NCI-H69 (cell line): ENCODE data around the gene CENPX.

Experiments
- DNase-seq: peaks from one replicate; lab custom pipeline; 2025; lab: John Stamatoyannopoulos, UW

The CENPX gene

DNA sequence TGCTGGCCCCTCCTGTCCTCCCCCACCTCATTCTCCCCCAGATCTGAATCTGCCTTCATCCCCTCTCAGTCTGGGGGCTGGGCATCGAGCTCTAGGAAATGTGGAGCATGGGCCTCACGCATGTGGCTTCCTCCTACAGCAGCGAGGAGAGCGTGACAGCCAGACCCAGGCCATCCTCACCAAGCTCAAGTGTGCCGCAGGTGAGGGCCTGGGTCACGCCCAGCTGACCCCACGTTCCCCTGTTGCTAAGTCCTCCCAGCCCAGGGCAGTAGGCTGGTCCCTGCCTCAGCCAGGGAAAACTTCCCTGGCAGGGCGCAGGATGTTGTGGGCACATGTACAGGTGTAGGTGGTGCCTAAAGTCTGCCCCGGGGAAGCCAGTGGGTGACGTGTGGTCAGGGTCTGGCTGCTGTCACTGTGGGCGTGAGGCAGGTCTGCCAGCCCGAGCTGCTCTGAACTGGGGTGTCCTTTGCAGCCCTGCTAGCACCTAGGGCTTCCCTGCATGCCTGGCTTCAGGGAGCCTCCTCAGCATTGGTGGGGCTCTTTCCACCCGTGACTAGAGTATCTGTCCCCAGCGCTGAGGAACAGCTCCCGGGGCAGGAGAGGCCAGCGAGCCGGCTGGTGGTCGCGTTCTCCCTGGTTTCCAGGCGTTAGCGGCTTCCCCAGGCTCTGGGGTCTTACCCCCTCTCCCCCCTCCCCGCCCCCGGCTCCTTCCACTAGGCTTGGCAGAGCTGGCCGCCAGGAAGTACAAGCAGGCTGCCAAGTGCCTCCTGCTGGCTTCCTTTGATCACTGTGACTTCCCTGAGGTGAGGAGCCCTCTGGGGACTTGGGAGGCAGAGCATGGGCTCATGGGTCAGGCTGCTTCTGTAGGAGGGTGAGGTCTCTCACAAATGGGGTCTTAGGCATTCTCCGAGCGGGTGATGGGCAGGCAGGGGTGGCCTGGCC, 32.6 kb upstream of the CENPX start:
- peak; percentile 55 for DNase-seq

DNA sequence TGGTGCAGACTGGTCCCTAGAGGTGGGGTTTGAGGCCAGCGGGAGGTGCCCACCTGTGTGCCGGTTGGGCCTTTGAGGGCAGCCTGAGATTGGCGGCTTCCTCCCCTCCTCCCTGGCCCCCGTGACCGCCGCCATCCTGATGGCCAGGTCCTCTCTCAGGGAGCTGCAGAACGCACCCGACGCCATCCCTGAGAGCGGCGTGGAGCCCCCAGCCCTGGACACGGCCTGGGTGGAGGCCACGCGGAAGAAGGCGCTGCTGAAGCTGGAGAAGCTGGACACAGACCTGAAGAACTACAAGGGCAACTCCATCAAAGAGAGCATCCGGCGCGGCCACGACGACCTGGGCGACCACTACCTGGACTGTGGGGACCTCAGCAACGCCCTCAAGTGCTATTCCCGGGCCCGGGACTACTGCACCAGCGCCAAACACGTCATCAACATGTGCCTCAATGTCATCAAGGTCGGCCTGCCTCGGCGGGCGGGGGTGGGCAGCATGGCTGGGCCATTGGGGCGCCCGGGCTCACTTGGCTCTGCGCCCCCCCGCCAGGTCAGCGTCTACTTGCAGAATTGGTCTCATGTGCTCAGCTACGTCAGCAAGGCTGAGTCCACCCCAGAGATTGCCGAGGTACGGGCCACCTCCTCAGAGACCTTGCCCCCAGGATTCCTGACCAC, 31.8 kb upstream of the CENPX start:
- DNase-seq = no peak

DNA sequence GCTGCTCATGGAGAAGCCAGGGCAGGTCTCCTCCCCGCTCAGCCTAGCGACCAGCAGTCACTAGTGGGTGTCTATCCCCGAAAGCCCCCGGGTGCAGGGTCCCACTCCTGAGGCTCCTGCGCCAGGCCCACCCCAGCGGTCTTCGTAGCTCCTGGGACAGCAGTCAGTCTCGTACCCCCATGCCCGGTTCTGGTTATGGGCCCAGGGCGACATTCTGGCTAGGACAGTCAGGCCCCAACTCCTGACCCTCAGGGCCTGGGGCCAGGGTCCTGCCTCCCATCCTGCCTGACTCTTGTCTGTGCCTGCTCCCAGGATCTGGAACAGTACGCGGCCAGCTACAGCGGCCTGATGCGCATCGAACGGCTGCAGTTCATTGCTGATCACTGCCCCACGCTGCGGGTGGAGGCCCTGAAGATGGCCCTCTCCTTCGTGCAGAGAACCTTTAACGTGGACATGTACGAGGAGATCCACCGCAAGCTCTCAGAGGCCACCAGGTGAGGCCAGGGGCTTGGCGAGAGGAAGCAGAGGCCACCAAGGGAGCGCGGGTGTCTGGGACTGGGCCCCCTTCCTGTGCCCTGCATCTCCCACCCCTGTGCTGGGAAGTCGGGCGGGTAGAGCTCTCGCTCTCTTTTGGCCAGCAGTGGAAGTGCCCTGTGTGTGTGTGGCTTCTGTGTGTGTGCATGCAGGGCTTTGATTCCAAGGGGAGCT, 31.0 kb upstream of the CENPX start:
- no peak for DNase-seq

DNA sequence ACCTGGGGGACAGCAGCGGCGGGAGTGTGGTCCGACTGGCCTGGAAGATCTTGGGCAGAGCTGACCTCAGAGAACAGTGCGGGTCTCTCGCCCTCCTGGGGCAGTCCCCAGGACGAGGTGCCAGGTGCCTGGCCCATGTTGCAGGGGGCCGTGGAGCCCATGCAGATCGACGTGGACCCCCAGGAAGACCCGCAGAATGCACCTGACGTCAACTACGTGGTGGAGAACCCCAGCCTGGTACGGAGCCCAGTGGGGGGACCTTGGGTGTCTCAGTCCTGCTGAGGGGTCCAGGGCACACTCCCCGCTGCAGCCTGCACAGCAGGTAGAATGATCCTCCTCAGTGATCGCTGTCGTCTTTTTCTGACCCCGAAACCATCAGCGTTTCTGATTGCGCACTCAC, 30.5 kb upstream of the CENPX start:
- DNase-seq = no peak

DNA sequence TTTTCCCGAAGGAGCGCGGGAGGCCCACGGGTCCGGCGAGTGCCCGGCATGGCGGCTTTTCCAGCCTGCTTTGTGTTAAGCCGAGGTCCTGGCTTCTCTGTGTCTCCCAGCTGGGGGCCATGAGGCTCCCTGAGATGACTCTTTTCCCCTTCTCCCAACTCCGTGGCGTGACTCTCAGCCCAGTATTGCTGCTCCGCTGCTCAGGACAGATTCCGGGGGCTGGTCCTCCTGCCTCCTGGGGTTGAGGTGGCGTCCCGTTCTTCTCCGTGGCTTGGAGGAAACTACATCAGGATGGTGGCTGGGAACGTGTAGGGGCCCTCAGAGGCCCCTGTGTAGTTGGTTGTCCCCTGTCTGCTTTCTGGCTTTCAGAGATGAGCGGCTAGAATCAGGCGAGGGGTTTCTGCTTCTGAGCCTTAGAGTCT, 30.0 kb upstream of the CENPX start:
- no peak for DNase-seq

DNA sequence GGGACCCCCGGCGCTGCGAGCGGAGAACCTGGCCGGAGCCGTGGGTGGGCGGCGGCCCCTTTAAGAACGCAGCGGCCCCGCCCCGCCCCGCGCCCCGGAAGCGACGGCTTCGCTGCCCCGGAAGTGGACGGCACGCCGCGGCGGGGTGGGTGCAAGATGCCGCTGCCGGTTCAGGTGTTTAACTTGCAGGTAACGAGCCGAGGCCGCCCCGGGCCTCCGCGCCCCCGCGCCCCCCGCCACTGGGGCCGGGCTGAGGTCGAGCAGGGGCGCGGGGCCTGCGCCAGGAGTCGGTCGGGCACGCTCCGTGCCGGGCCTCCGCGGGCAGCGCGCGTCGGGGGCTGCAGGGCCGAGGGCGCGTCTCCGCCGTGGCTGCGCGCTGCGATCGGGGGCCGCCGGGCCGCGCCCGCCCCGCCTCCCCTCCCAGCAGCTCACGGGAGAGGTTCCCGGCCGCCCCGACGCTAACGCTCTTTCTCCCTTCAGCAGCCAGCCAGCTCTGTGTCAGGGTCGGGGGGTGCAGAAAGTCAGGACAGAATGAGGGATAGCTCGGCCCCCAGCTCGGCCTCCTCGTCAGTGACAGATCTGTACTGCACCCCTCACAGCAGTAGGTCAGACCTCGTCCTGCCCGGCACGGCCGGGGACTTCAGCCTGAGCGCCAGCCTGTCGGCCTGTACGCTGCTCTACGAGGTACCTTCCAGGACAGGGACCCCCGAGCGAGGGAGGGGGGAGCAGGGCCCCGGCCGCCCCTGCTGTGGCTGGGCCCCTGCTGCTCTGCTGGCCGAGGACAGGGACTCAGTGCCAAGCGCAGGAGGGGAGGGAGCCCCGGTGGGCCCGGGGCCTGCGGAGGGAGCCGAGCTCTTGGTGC, 29.3 kb upstream of the CENPX start, which contains the start of the genes GPS1 and RFNG:
Gene GPS1 (plus strand): TSS at position 123 of the 862 bp plus-strand sequence. CDS start 34 bp downstream, at position 157.
Gene RFNG (minus strand): TSS at position 36 of the 862 bp plus-strand sequence. CDS start 45 bp downstream, outside the sequence.
- DNase-seq = peak; percentile 86

DNA sequence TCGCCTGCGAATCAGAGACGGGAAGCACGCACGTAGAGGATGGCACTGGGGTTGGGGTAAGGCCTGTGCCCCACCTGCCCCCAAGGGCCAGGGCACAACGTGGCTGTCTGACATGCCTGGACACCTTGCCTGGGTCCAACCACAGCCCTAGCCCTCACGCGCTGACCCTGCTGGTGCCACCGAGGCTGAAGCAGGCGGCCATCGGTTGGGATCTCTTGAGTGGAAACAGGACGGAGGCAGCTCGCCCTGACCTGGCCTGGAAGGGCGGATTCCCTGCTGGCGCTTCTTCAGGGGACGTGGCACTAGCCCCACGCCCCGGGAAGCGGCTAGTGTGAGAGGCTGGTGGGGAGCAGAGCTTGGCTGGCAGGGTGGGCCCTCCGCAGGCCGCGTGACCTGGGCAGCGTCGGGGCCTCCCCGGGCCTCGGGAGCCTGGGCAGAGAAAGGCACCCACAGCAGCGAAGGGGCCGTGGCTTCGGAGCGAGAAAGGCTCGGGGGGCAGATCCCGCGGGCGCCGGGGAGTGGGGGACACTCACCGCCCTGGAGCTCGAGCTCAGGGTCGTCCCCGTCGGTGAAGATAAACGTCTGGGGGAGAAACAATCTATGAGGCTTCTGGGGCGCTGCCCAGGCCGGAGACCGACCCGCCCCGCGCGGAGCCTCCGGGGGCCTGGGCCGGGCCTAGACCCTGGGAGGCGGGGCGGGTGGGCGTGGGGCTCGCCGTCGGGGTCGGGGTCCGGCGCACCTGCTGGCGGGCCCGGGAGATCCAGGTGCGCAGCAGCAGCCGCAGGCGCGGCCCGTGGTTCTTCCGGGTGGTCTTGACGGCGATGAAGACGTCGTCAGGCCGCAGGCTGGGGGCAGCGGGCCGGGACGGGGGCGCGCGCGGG, 28.3 kb upstream of the CENPX start:
- DNase-seq = no peak

DNA sequence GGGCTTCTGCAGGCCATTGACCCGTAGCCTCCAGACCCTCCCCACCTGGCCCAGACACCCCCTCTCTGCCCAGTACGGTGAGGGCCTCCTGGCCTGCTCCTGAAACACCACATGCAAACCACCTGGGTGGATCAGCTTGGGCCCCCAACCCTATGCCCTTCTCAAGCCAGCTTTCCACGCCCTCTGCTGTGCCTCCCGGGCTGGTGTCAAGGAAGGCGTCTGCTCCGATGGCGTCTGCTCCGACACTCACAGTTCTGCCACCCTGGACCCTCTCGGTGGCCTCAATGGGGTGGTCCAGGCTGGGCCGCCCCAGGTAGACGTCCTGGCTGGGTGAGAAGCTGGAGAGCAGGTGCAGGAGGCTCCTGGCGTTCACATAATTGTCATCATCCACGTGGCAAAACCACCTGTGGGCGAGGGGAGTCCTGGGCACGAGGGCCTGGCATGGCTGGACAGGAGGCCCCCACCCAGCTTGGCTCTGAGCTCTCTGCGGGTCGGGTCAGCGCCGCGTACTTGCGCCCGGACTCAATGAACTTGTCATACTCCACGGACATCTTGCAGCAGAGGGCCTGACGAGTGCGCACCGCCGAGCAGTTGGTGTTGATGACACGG, 27.6 kb upstream of the CENPX start:
- no peak for DNase-seq

DNA sequence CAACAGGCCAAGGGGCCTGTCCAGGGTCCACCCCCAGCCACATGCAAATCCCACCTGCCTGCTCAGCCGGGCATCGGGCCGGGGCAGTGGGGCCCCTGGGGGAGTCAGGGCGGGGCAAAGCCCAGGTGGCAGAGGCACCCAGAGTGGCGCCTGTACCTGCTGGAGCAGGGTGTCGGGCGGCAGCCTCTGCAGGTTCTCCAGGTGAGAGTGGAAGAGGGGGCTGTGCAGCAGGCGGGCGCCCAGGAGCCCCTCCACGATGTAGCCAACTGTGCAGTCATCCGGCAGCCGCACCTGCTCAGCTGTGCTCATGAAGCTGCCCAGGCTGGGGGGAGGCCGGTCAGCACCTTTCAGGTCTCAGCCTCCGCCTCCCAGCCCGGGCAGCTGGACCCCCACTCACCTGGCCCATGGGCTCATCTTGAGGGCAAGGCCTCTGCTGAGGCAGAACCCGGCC, 26.9 kb upstream of the CENPX start:
- no peak for DNase-seq

DNA sequence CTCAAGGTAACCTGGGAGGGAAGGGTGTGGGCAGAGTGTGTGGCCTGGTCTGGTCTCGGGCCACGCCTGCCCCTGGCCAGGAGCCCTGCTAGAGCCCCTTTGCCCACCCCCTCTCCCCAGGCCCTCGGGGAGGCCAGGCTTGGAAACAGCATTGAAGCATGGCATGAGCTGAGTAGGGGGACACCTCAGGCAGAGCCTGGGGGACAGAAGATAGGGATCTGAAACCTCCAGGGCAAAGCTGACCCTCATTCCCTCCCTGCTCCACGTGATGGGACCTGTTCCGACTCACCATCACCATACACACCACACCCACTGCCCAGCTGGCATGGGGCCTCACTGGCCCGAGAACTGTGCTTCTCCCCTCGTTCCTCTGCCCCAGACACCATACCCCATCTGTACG, 26.4 kb upstream of the CENPX start:
- no peak for DNase-seq

DNA sequence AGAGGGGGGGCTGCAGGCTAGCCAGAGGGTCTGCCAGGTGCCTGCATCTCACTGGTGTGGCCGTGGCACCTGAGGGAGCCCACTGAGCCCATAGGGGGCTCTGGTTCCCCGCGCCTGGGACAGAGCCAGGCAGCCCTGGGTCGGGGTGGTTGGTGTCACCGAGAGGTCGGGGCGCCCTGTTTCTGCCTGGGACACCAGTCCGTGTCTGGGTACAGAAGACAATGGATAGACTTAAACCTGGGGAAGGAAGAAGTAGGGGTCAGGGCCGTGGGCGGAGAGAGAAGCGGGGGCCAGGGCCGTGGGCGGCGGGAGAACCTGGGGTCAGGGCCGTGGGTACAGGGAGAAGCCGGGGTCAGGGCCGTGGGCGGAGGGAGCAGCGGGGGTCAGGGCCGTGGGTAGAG, 25.9 kb upstream of the CENPX start:
- DNase-seq = no peak

DNA sequence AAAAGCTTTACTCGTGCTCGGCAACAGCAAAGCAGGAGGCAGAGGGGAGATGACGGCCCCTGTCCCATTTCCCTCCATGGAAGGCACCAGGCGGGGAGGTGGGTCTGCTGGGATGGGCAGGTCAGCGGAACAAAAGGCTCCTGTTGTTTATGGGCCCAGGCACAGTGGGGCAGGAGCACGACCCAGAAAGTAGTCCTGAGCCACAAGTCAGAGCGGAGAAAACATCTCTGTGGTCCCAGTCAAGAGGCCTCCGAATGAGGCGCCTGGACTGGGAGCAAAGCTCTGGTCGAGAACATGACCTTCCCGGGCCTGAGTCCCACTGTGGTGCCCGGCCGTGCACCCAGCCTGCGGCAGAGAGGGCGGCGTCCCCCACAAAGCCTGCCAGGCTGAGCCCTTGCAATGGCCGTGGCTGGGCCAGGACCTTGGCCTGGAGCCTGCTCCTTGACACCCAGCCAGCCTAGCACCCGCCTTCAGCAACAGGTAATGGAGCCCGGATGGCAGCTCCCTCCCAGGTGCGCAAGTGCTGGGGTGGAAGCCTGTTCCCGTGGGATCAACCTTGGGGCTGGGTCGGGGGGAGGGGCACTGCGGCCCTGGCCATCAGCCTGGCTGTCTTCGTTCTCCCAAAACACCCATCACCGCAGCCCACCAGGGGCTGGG, 25.4 kb upstream of the CENPX start:
- DNase-seq = no peak

DNA sequence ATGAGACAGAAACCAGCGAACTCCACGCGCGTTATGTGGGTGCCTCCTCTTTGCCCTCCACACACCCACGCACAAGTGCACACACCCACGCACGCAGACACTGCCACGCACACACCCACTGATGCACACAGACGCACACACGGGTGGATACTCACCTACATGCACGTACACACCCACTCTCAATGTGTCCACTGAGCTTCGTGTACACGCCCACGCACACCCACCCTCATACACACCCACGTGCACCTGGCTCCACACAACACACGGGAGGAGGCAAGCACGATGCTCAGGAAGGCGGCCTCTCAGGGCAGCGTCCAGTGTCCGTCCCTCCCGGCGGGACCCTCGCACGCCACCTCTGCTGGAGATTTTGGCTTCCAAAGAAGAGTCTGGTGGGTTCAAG, 24.7 kb upstream of the CENPX start:
- no peak for DNase-seq

DNA sequence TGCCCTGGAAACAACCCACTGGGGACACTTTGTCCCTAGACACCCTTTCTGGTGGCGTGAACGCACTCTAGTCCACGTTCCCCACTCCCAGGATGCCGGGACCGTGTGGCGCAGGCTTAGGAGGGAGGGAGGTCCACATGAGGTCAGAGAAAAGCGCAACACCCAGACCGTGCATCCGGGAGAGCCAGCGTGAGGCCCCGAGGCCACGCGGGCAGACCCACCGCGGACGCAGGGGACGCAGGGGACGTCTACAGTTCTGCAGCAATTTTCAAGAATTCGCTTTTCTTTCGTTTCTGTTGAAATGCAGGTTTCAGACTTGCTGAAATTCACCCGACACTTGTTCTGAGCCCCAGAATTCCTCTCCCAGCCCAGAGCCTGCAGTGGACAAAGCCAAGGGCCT, 24.2 kb upstream of the CENPX start:
- DNase-seq = no peak

DNA sequence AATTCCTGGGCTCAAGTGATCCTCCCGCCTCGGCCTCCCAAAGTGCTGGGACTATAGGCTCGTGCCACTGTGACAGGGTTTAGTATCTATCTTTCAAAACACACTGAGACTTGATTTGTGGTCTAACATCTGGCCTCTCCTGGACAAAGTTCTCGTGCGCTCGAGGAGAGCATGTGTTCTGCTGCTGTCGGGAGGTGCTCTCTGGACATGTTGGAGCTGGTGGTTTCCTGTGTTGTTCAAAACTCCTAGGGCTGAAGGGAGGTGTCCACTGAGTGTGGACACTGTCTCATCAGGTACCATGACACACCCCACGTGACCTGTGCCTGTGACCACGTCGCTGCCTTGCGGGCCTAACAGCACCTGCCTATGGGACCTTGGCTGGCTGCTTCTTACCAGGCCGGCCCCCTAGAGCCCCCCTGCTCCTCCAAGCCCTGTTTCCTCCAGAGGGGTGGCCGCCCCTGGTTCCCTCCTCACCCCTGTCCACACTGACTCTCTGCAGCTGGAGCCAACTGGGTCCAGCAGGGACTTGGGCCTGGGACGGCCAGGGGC, 23.3 kb upstream of the CENPX start:
- DNase-seq = no peak

DNA sequence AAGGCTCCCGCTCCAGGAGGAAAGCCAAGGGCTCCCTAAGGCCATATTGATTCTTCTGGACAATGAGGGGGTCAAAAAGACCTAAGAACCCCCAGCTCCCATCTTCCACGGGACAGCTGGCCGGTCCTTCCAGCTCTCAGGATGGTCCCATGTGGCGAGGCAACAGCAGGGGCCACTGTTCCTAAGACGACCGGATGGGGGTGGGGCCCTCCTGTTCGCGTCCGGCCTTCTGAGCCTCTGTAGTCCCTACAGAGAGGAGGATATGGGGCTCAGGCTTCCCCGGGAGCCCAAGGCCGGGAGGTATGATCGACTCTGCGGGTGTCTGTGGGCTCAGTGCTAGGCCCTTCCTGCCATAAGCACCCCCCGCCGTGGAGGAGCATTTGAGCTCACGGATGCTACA, 20.8 kb upstream of the CENPX start:
- no peak for DNase-seq

DNA sequence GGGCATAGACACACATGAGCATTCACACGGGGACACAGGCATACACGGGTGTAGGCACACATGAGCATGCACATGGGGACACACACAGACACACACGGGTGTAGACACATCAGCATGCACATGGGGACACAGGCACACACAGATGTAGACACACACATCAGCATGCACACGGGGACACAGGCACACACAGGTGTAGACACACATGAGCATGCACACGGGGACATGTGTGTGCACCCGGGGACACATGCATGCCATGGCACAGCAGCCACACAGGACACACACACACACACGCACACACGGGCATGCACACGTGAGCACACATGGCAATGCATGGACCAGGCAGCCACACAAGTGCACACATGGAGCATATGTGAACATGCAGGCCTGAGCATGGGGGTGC, 20.0 kb upstream of the CENPX start:
- DNase-seq = no peak

DNA sequence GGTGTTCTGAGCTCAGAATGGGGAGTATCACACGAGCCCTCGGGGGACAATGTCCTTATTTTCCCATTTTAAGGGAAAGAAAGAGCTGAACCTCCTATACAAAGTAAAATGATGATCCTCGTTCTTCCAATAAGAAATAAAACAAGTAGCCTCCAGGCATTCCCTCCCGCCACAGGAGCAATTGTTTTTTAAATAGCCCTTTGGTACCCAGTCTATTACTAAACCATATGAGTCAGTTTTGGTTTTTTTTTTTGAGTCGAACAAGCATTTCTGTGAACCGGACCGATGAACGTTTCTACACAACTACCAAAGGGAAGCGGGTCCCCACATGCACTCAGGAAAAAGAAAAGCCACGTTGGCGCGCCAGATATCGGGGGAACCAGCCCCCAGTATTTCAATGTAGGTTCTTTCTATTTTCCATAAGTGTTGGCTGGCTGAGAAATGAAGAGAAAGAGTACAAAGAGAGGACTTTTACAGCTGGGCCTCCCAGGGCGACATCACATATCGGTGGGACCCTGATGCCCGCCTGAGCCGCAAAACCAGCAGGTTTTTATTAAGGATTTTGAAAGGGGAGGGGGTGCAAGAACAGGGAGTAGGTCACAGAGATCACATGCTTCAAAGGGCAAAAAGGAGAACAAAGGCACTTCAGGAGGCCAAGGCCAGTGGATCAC, 18.6 kb upstream of the CENPX start:
- no peak for DNase-seq
